NCI-H187 (cell line): Measurements from ENCODE around the gene FOSB.

Experiments
- DNase-seq, 2 experiments: peaks; one replicate each; lab custom pipeline; 2025; lab: John Stamatoyannopoulos, UW

The FOSB gene

GRCh38 chr19:45524575-45525129, 56.9 kb downstream of the FOSB start:
- DNase-seq, result no peak
